Tibial nerve (tissue), 4 donors: ENCODE results near the gene PDLIM7. TPM values are rescaled to one million over a fixed set of nuclear protein-coding genes. Genes with fewer than 3 reads are reported as not detected.

Source experiments
- DNase-seq, 2 donors: peaks; one replicate each; pipeline ENCODE4 v3.0.0-alpha.2; 2019; ENCODE audit warnings: low spot score in 2 of 2
- H3K27ac ChIP-seq, 4 donors: fragments of 200-600 bp; sonication (generic) in 3 of 4; one replicate each; pipeline ENCODE4 v1.5.1; 2017 to 2019; ENCODE audit warnings: mild to moderate bottlenecking in 1 of 4
- H3K27me3 ChIP-seq, 2 donors: fragments of 200-600 bp; sonication (generic) in 1 of 2; one replicate each; pipeline versions ENCODE4 v1.5.1 to v1.6.0; 2017 to 2019
- H3K36me3 ChIP-seq, 3 donors: fragments of 200-600 bp; sonication (generic); one replicate each; pipeline ENCODE4 v1.5.1; 2018 to 2019
- H3K4me1 ChIP-seq, 4 donors: fragments of 200-600 bp; sonication (generic) in 3 of 4; one replicate each; pipeline ENCODE4 v1.5.1; 2017 to 2019
- H3K4me3 ChIP-seq, 4 donors: fragments of 200-600 bp; sonication (generic) in 3 of 4; one replicate each; pipeline ENCODE4 v1.5.1; 2017 to 2019; ENCODE audit warnings: mild to moderate bottlenecking in 1 of 4, moderate library complexity in 1 of 4
- H3K9me3 ChIP-seq, 4 donors: fragments of 200-600 bp; sonication (generic) in 3 of 4; one replicate each; pipeline ENCODE4 v1.5.1; 2017 to 2019
- EP300 ChIP-seq, 2 donors: sonication (generic); formaldehyde crosslinking; IDR thresholded peaks; one replicate each; pipeline ENCODE4 v1.6.1; 2017; ENCODE audit warnings: antibody characterized with exemption in 2 of 2, mild to moderate bottlenecking in 1 of 2
- POLR2A ChIP-seq, 2 donors: fragments of 450-650 bp; IDR thresholded peaks; one replicate each; pipeline ENCODE4 v1.6.1; 2017; ENCODE audit warnings: antibody characterized with exemption in 2 of 2, mild to moderate bottlenecking in 2 of 2, moderate library complexity in 2 of 2
- WGBS, 2 donors: methylation state at CpG; one replicate each; pipeline ENCODE4 v1.1.5; 2018; 5-methylcytosine and 5-hydroxymethylcytosine counted together
- total RNA-seq, 4 donors: library from RNA; depleted of rRNA; stranded (reverse); fragments of >200 nt; gene quantifications; one replicate each; pipeline ENCODE4 v1.1.0, GENCODE V29; 2016
- TF ChIP-seq, protein P1 (sequence below), 5 experiments: fragments of 200-600 bp in 3 of 5; fragments of 450-650 bp in 2 of 5; sonication (generic) in 3 of 5; IDR thresholded peaks; one replicate each; pipeline ENCODE4 v1.5.1; 2016 to 2019; ENCODE audit warnings: antibody characterized with exemption in 5 of 5, mild to moderate bottlenecking in 3 of 5, moderate library complexity in 2 of 5

The PDLIM7 gene
- total RNA-seq, 4 donors from 2014 or later: 78.0 to 138 (median 89.9) TPM

DNA sequence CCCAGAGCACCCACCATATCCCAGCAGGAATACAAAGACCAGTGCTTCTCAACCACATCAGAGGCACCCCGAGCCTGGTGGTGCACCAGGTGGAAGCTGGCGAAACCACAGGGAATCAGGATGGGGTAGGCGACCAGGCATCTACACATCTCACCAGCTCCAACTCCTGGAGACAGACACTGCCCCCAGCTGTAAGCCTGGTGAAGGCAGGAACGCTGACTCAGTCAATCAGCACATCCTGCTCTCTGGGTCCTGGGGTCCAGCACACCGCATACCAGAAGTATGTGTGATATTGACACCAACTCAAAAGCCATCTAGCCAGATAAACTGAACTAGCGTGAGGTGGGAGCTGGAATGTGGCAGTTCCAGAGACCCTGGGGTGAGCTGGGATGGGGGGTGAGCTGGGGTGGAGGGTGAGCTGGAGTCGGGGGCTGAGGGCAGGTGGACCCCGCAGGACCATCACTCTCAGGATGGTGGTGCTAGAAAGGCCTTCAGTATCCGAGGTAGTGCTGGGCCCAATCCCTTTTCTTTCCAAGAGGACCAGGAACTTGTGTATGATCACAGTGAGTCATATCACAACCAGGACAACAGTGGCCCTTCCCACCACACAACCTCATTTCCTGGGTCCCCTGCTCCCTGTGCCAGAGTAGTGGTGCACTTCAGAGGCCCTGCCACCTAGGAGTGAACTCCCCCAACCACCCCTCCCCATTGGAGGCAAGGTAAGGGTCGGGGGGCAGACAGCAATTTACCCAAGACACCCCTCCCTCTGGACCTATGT lies 26.5 kb downstream of the PDLIM7 start:
- Histone ChIP-seq H3K9me3 (no peaks in the 10 kb centered on the region), H3K36me3 (peaks cover 0 to 26% (median 4%) of the 10 kb centered on the region in 3 donors), H3K27me3 (no peaks in the 10 kb centered on the region), H3K27ac (peak overlapping the region in 3 of 4 donors; percentile 12 to 97 (median 93)), H3K4me3 (no peak overlapping the region), H3K4me1 (peaks cover 0 to 62% (median 23%) of the 10 kb centered on the region in 4 donors)
- DNase-seq: no peak
- TF ChIP-seq, protein P1, sequence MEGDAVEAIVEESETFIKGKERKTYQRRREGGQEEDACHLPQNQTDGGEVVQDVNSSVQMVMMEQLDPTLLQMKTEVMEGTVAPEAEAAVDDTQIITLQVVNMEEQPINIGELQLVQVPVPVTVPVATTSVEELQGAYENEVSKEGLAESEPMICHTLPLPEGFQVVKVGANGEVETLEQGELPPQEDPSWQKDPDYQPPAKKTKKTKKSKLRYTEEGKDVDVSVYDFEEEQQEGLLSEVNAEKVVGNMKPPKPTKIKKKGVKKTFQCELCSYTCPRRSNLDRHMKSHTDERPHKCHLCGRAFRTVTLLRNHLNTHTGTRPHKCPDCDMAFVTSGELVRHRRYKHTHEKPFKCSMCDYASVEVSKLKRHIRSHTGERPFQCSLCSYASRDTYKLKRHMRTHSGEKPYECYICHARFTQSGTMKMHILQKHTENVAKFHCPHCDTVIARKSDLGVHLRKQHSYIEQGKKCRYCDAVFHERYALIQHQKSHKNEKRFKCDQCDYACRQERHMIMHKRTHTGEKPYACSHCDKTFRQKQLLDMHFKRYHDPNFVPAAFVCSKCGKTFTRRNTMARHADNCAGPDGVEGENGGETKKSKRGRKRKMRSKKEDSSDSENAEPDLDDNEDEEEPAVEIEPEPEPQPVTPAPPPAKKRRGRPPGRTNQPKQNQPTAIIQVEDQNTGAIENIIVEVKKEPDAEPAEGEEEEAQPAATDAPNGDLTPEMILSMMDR (IDR thresholded peaks at IDR 0.05): no peak
- TF ChIP-seq EP300 (IDR thresholded peaks at IDR 0.05): no peak
- no peak for TF ChIP-seq POLR2A (IDR thresholded peaks at IDR 0.05)
- WGBS, 2 donors: 78 to 80% methylated on average over 9 to 10 of the region's 10 CpGs

DNA sequence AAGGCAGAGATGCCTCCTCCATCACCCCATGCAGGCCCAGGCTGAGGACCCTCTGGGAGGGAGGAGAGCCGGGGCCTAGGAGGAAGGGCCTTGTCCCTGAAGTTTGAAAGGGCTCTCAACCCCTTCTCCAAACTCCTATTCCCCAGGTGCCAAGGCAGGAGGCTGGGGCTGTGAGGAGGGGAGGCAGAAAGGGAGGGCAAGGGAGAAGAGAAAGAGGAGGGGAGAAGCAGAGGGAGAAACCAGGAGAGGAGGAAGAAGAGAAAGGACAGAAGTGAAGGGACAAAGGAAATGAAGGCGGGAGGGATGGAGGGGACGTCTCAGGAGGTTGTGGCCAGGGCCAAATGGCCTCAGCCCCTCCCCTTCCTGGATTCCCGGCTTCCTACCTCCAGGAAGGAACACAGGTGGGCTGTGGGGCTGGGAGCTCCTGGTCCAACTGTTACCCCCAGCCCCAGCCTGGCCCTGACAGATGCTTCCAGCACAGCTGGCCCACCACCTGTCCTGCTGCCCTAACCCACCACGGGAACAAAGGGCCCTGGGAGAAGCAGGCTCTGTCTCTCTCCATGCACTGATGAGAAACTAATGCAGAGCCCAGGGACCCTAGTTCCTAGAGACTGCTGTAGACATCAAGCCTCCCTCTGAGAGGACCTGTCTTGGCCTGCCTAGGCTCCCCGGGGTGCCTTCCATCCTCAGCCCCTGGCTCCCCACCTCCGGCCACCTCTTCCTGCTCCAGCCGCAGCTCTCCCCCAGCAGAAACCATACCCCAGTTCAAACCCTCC lies 27.5 kb downstream of the PDLIM7 start:
- Histone ChIP-seq H3K27ac (peak overlapping the region in 3 of 4 donors; percentile 14 to 97 (median 93)), H3K9me3 (peaks cover 0 to 5% (median 0%) of the 10 kb centered on the region in 4 donors), H3K27me3 (no peaks in the 10 kb centered on the region), H3K4me1 (peaks cover 0 to 58% (median 23%) of the 10 kb centered on the region in 4 donors), H3K36me3 (peaks cover 0 to 36% (median 4%) of the 10 kb centered on the region in 3 donors), H3K4me3 (no peak overlapping the region)
- no peak for DNase-seq
- 56 to 61% methylated on average over 7 to 8 of the region's 8 CpGs for WGBS, 2 donors
- TF ChIP-seq EP300 (IDR thresholded peaks at IDR 0.05) (no peak), POLR2A (IDR thresholded peaks at IDR 0.05) (no peak)
- TF ChIP-seq, protein P1 (IDR thresholded peaks at IDR 0.05): no peak

DNA sequence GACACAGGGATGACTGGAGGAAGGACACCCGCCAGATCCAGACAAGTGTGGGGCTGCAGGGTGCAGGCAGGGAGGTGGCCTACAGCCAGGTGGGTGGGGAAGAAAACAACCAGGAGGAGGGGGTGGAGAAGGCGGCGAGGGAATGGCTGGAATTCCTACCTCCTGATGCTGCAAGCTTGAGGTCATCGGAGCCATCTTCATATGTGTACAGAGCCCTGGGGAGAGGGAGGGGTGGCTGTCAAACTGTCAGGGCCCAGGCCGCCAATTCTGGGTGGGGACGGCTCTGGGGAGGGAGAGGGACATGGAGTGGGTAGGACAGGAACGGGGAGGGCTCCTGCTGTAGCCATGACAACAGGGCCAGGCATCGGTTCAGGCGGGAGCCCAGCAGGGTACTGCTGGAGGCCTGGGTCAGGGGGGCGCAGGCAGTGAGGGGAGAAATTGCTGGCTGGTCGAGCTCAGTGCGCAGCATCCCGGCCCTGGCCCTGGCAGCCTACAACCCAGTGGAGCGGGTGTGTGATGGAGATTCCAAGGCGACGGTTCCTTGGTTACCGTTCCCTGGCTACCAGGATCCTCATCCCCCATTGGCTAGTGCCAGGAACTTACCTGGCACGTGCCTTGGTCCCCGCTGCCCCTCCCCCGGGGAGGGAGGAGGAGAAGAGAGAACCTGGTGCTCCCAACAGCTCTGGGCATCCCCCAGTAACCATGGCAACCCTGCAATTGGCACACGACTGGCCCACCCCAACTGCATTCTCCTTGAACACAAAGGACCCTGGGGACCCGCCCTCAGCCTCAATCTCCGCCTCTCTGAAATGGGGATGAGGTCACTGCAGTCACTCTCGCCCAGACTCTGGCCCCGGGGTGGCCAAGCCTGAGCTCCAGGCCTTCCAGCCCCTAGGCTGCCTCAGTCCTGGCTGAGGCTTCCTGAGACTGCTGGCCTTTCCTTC lies 28.4 kb downstream of the PDLIM7 start:
- TF ChIP-seq EP300 (IDR thresholded peaks at IDR 0.05) (no peak), POLR2A (IDR thresholded peaks at IDR 0.05) (no peak)
- TF ChIP-seq, protein P1 (IDR thresholded peaks at IDR 0.05): no peak
- peaks cover 0 to 6% (median 0%) of the 10 kb centered on the region in 4 donors for H3K9me3 ChIP-seq
- no peaks in the 10 kb centered on the region for H3K27me3 ChIP-seq
- 47 to 50% methylated on average over 23 to 25 of the region's 25 CpGs for WGBS, 2 donors
- H3K4me3 ChIP-seq: no peak overlapping the region
- peaks cover 0 to 43% (median 4%) of the 10 kb centered on the region in 3 donors for H3K36me3 ChIP-seq
- H3K27ac ChIP-seq: peak overlapping the region in 3 of 4 donors; percentile 14 to 97 (median 93)
- DNase-seq: no peak
- peaks cover 0 to 48% (median 23%) of the 10 kb centered on the region in 4 donors for H3K4me1 ChIP-seq

DNA sequence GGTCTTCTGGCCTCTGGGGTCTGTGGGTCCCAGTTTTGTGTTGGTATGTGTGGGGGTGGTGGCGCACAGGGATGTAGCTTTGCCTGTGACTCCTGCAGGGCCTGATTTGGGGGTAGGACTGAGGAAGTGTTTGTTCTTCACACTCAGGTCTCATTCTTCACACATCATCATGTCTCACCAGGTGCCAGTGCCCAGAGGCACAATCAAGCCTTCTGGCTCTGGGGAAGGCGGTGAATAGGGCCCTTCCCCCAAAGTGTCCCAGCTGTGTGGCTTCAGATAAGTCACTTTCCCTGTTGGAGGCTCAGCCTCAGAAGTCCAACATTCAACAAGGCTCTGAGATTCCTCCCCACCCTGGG lies 29.1 kb downstream of the PDLIM7 start:
- no peak overlapping the region for H3K4me3 ChIP-seq
- no peak for DNase-seq
- TF ChIP-seq EP300 (IDR thresholded peaks at IDR 0.05) (no peak), POLR2A (IDR thresholded peaks at IDR 0.05) (no peak)
- TF ChIP-seq, protein P1 (IDR thresholded peaks at IDR 0.05): no peak
- peaks cover 0 to 6% (median 0%) of the 10 kb centered on the region in 4 donors for H3K9me3 ChIP-seq
- peak overlapping the region in 1 of 4 donors; percentile 97 for H3K27ac ChIP-seq
- H3K27me3 ChIP-seq: no peaks in the 10 kb centered on the region
- peaks cover 0 to 44% (median 23%) of the 10 kb centered on the region in 4 donors for H3K4me1 ChIP-seq
- peaks cover 0 to 50% (median 4%) of the 10 kb centered on the region in 3 donors for H3K36me3 ChIP-seq
- 85 to 94% methylated on average over 2 of the region's 2 CpGs for WGBS, 2 donors
